WI38 (cell line): ENCODE results near the gene LIN7A.

Experiments
- H3K4me3 ChIP-seq: 2 replicates; pipeline ENCODE4 v1.5.1; 2011; ENCODE audit warnings: low read depth, mild to moderate bottlenecking, control low read depth, low read length
- CTCF ChIP-seq: IDR thresholded peaks from 2 replicates; pipeline ENCODE4 v1.5.1; 2012; ENCODE audit warnings: low read depth, mild to moderate bottlenecking, control low read depth, low read length

The LIN7A gene

GRCh38 chr12:80829767-80830166, 108.0 kb downstream of the LIN7A start:
- TF ChIP-seq CTCF, result no peak
- H3K4me3 ChIP-seq, result no peak overlapping the region

- H3K4me3 ChIP-seq, result no peak overlapping the region
- TF ChIP-seq CTCF, result no peak
Measured at GRCh38 chr12:80825506-80825905, 112.2 kb downstream of the LIN7A start.

GRCh38 chr12:80823393-80823792, 114.3 kb downstream of the LIN7A start:
- no peak overlapping the region for H3K4me3 ChIP-seq

GRCh38 chr12:80821513-80822000, 116.2 kb downstream of the LIN7A start:
- H3K4me3 ChIP-seq, result no peak overlapping the region
- no peak for TF ChIP-seq CTCF

More at GRCh38 chr12:80823393-80823792, 114.3 kb downstream of the LIN7A start:
- no peak for TF ChIP-seq CTCF

GRCh38 chr12:80818878-80819277, 118.9 kb downstream of the LIN7A start:
- H3K4me3 ChIP-seq, result no peak overlapping the region
- no peak for TF ChIP-seq CTCF

- no peak overlapping the region for H3K4me3 ChIP-seq
- no peak for TF ChIP-seq CTCF
Measured at GRCh38 chr12:80815351-80815750, 122.4 kb downstream of the LIN7A start.

GRCh38 chr12:80814453-80814852, 123.3 kb downstream of the LIN7A start:
- H3K4me3 ChIP-seq, result no peak overlapping the region
- no peak for TF ChIP-seq CTCF
